HepG2 (cell line): ENCODE measurements around the gene F7. TPM values are rescaled to one million over a fixed set of nuclear protein-coding genes. Genes with fewer than 3 reads are reported as not detected.

Experiments
- AKAP8 ChIP-seq: sonication (generic); formaldehyde crosslinking; IDR thresholded peaks from 2 replicates; pipeline ENCODE4 v1.5.1; 2020; ENCODE audit warnings: mild to moderate bottlenecking, missing genetic modification reagents
- CBX1 ChIP-seq: IDR thresholded peaks from one replicate; pipeline ENCODE4 v1.6.1; 2016; ENCODE audit warnings: antibody characterized with exemption, low read depth
- CBX5 ChIP-seq: sonication (generic); formaldehyde crosslinking; IDR thresholded peaks from 2 replicates; pipeline ENCODE4 v1.4.0; 2020; ENCODE audit warnings: missing genetic modification reagents, borderline replicate concordance
- HNRNPH1 ChIP-seq: fragments of 200-400 bp; formaldehyde crosslinking; optimal IDR thresholded peaks from 2 replicates; pipeline ENCODE3; 2017; ENCODE audit warnings: mild to moderate bottlenecking, low read depth, low read length
- KLF13 ChIP-seq: sonication (generic); formaldehyde crosslinking; IDR thresholded peaks from 2 replicates; pipeline ENCODE4 v1.4.0; 2020; ENCODE audit warnings: mild to moderate bottlenecking, missing genetic modification reagents
- PAWR ChIP-seq: sonication (generic); formaldehyde crosslinking; IDR thresholded peaks from 2 replicates; pipeline ENCODE4 v1.4.0; 2020; ENCODE audit warnings: missing genetic modification reagents, mild to moderate bottlenecking, borderline replicate concordance
- PCBP1 ChIP-seq: fragments of 200-400 bp; formaldehyde crosslinking; IDR thresholded peaks from 2 replicates; pipeline ENCODE4 v1.6.1; 2017; ENCODE audit warnings: mild to moderate bottlenecking, low read depth, low read length, borderline replicate concordance
- PCBP2 ChIP-seq: fragments of 200-400 bp; formaldehyde crosslinking; optimal IDR thresholded peaks from 2 replicates; pipeline ENCODE3; 2018; ENCODE audit warnings: low read length, low read depth; ENCODE audit not compliant: poor library complexity, severe bottlenecking
- SP5 ChIP-seq: IDR thresholded peaks from 2 replicates; pipeline ENCODE4 v1.6.1; 2016; ENCODE audit warnings: low read depth, borderline replicate concordance
- TCF7 ChIP-seq: sonication (generic); IDR thresholded peaks from 2 replicates; pipeline ENCODE4 v1.6.1; 2016; ENCODE audit warnings: antibody characterized with exemption, low read depth
- ZC3H4 ChIP-seq: sonication (generic); formaldehyde crosslinking; IDR thresholded peaks from 2 replicates; pipeline ENCODE4 v1.4.0; 2020; ENCODE audit warnings: missing genetic modification reagents, borderline replicate concordance
- ZFYVE20 ChIP-seq: sonication (generic); formaldehyde crosslinking; IDR thresholded peaks from 2 replicates; pipeline ENCODE4 v1.8.0; 2023; ENCODE audit warnings: low read depth, mild to moderate bottlenecking, moderate library complexity, missing genetic modification reagents, borderline replicate concordance
- ZNF160 ChIP-seq: sonication (generic); formaldehyde crosslinking; IDR thresholded peaks from 2 replicates; pipeline ENCODE4 v1.8.0; 2022; ENCODE audit warnings: mild to moderate bottlenecking, inconsistent platforms, missing genetic modification reagents
- ZNF296 ChIP-seq: sonication (generic); formaldehyde crosslinking; conservative IDR thresholded peaks from 2 replicates; pipeline ENCODE4 v1.5.0; 2020; ENCODE audit warnings: mild to moderate bottlenecking, missing genetic modification reagents
- ZNF3 ChIP-seq: IDR thresholded peaks from 2 replicates; pipeline ENCODE4 v1.7.0; 2017; ENCODE audit warnings: inconsistent platforms
- ZNF441 ChIP-seq: sonication (generic); formaldehyde crosslinking; IDR thresholded peaks from 2 replicates; pipeline ENCODE4 v1.7.0; 2021; ENCODE audit warnings: missing genetic modification reagents, borderline replicate concordance
- ZNF777 ChIP-seq: sonication (generic); formaldehyde crosslinking; IDR thresholded peaks from 2 replicates; pipeline ENCODE4 v1.4.0; 2020; ENCODE audit warnings: missing genetic modification reagents
- ZNF782 ChIP-seq: sonication (generic); formaldehyde crosslinking; IDR thresholded peaks from 2 replicates; pipeline ENCODE4 v1.4.0; 2020; ENCODE audit warnings: missing genetic modification reagents, mild to moderate bottlenecking, borderline replicate concordance
- ZNF816 ChIP-seq: sonication (generic); formaldehyde crosslinking; IDR thresholded peaks from 2 replicates; pipeline ENCODE4 v1.8.0; 2022; ENCODE audit warnings: missing genetic modification reagents, mild to moderate bottlenecking, borderline replicate concordance
- polyA plus RNA-seq, 8 experiments: library from polyadenylated mRNA; depleted of rRNA in 3 of 8; stranded (reverse) in 7 of 8; unstranded in 1 of 8; fragments of >200 nt; fragmentation: Illumina TruSeq in 4 of 8; extraction: Trizol in 4 of 8; gene quantifications; 2 replicates each; pipeline versions ENCODE4 v1.2.1 to v1.2.3, GENCODE V29; 2011 to 2016; ENCODE audit warnings: low read depth in 4 of 8, missing spikeins in 1 of 8, mixed read lengths in 1 of 8; ENCODE audit not compliant: insufficient read depth in 1 of 8
- total RNA-seq, 5 experiments: library from RNA; depleted of rRNA; stranded (reverse); fragments of >200 nt; fragmentation: Illumina TruSeq; extraction: Trizol; gene quantifications; 2 replicates each; pipeline ENCODE4 v1.2.3, GENCODE V29; 2016; ENCODE audit warnings: low read depth in 1 of 5
- TF ChIP-seq, protein P1 (sequence below): sonication (generic); formaldehyde crosslinking; IDR thresholded peaks from 2 replicates; pipeline ENCODE4 v1.9.0; 2021; ENCODE audit warnings: missing genetic modification reagents, borderline replicate concordance
- TF ChIP-seq, protein P2 (sequence below): sonication (generic); formaldehyde crosslinking; IDR thresholded peaks from 2 replicates; pipeline ENCODE4 v1.5.0; 2020; ENCODE audit warnings: missing genetic modification reagents

F7 gene
- total and polyA plus RNA-seq, 2 of the 13 experiments (the other 11 are each of a cell fraction or from before 2014, with no cell fraction given): 12.6 to 26.5 TPM

DNA sequence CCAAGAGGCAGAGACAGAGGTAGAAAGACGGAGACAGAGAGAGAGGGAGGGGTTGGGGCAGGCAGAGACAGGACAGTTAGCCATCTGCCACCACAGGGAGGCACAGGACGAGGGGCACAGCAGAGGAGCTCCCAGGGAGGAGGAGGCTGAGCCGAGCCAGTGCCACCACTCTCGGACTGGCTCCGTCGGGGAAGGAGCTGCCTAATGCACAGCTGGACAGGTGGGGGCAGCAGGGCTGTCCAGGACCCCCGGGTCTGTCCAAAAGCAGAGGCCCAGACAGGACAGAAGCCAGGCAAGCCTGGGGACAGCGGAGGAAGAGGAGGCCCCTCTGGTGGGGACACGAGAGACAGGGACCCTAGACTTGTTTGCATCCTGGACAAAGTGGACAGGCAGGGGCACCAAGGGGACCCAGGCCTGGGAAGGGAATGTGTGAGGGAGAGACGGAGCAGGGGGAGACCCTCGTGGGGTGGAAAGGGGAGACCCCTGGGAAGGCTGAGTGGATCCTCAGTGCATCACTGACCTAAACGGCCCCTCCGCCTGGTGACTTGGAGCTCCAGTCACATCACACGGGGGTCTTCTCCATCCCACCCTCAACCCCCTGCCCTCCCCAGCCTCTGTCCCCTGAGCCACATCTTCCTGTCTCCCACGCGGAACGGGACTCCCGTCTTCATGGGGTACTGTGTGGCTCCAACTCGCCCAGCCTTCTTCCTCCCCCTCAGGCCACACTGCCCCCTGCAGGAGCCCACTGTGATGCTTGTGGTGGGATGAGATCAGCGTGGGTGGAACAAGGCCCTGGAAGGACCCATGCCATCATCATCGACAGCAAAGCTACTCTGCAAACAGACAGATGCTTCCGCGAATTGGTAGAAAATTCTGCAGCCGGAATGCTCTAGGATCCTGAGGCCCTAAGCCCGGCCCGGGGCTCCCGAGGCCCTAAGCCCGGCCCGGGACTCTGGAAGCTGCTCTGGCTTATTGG is 17.9 kb downstream of the F7 start (continued):
- TF ChIP-seq ZNF441 (no peak), ZNF3 (CRISPR knock-in tag) (no peak), HNRNPH1 (no peak), PCBP2 (no peak), ZNF296 (0 out of 2 replicates have a peak, but pooled peaks have one; percentile 7), AKAP8 (CRISPR knock-in tag) (no peak), SP5 (no peak), ZNF782 (CRISPR knock-in tag) (0 out of 2 replicates have a peak, but pooled peaks have one; percentile 10), ZFYVE20 (CRISPR knock-in tag) (no peak), TCF7 (no peak), PAWR (no peak), PCBP1 (no peak), CBX1 (no peak), ZNF160 (CRISPR knock-in tag) (0 out of 2 replicates have a peak, but pooled peaks have one; percentile 26), KLF13 (CRISPR knock-in tag) (no peak), ZNF777 (CRISPR knock-in tag) (no peak), CBX5 (CRISPR knock-in tag) (no peak), ZNF816 (CRISPR knock-in tag) (no peak), ZC3H4 (no peak)
- TF ChIP-seq, protein P1, sequence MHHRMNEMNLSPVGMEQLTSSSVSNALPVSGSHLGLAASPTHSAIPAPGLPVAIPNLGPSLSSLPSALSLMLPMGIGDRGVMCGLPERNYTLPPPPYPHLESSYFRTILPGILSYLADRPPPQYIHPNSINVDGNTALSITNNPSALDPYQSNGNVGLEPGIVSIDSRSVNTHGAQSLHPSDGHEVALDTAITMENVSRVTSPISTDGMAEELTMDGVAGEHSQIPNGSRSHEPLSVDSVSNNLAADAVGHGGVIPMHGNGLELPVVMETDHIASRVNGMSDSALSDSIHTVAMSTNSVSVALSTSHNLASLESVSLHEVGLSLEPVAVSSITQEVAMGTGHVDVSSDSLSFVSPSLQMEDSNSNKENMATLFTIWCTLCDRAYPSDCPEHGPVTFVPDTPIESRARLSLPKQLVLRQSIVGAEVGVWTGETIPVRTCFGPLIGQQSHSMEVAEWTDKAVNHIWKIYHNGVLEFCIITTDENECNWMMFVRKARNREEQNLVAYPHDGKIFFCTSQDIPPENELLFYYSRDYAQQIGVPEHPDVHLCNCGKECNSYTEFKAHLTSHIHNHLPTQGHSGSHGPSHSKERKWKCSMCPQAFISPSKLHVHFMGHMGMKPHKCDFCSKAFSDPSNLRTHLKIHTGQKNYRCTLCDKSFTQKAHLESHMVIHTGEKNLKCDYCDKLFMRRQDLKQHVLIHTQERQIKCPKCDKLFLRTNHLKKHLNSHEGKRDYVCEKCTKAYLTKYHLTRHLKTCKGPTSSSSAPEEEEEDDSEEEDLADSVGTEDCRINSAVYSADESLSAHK (CRISPR knock-in tag): no peak
- TF ChIP-seq, protein P2, sequence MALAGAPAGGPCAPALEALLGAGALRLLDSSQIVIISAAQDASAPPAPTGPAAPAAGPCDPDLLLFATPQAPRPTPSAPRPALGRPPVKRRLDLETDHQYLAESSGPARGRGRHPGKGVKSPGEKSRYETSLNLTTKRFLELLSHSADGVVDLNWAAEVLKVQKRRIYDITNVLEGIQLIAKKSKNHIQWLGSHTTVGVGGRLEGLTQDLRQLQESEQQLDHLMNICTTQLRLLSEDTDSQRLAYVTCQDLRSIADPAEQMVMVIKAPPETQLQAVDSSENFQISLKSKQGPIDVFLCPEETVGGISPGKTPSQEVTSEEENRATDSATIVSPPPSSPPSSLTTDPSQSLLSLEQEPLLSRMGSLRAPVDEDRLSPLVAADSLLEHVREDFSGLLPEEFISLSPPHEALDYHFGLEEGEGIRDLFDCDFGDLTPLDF: no peak
